ENCODE results near the gene WRAP73. TPM values are rescaled to one million over a fixed set of nuclear protein-coding genes. Genes with fewer than 3 reads are reported as not detected.

Gene WRAP73
- polyA plus RNA-seq, 3 donors: 26.1 to 64.9 (median 33.2) TPM

- intact Hi-C loops (cut with micrococcal nuclease): loop anchor here in 1 of 2 donors (10.0 kb wide), 1 partner anchor 155 kb away; no protein-coding TSS in a partner anchor
- Mint-ChIP-seq H3K4me1 (peaks cover 21% of the 10 kb centered on the region), H3K27ac (no peak overlapping the region), H3K4me3 (no peak overlapping the region), H3K36me3 (no peaks in the 10 kb centered on the region), H3K9me3 (no peaks in the 10 kb centered on the region), H3K27me3 (ENCODE audit: low read depth in 3 of 3) (peaks cover 7 to 13% (median 8%) of the 10 kb centered on the region in 3 donors)
- no peak overlapping the region for H3K9ac ChIP-seq (ENCODE audit: insufficient read depth, low read length, poor library complexity, severe bottlenecking)
- no peaks in the 10 kb centered on the region for H3K9me3 ChIP-seq (replicated peaks in 1 of 2; ENCODE audit: control insufficient read depth in 1 of 2, insufficient read depth in 1 of 2, low read length in 2 of 2)
- no peak overlapping the region for H3K27ac ChIP-seq (ENCODE audit: low read depth in 1 of 2, low read length in 2 of 2)
- H3K4me1 ChIP-seq (ENCODE audit: control insufficient read depth in 1 of 2, insufficient read depth in 2 of 2, low read length in 2 of 2): peaks cover 20% of the 10 kb centered on the region in 2 donors
- no peak overlapping the region for H2AFZ ChIP-seq (ENCODE audit: insufficient read depth, low read depth, low read length, poor library complexity, severe bottlenecking)
- no peaks in the 10 kb centered on the region for H4K20me1 ChIP-seq (ENCODE audit: insufficient read depth, low read length)
- no peak overlapping the region for H3K4me3 ChIP-seq (replicated peaks in 1 of 3; ENCODE audit: low read depth in 2 of 3, low read length in 3 of 3)
- H3K27me3 ChIP-seq (ENCODE audit: control insufficient read depth in 2 of 2, insufficient read depth in 2 of 2, low read length in 2 of 2): no peaks in the 10 kb centered on the region
- DNase-seq: no peak
- H3K79me2 ChIP-seq (ENCODE audit: insufficient read depth, low read length): no peaks in the 10 kb centered on the region
- H3K36me3 ChIP-seq (replicated peaks in 1 of 2; ENCODE audit: control insufficient read depth in 1 of 2, insufficient read depth in 2 of 2, low read length in 2 of 2): no peaks in the 10 kb centered on the region
- no peak for TF ChIP-seq CTCF (IDR thresholded peaks at IDR 0.05)
- 73% methylated on average over 15 of the region's 15 CpGs for WGBS (ENCODE audit: insufficient coverage)
- no peak overlapping the region for H3K4me2 ChIP-seq (replicated peaks; ENCODE audit: extremely low read depth, low read length, poor library complexity, severe bottlenecking)
These were observed 50.1 kb downstream of the WRAP73 start for GRCh38 chr1:3599816-3600215.

GRCh38 chr1:3599286-3599811 is 50.6 kb downstream of the WRAP73 start:
- no peak overlapping the region for H3K9ac ChIP-seq (ENCODE audit: insufficient read depth, low read length, poor library complexity, severe bottlenecking)
- H3K4me2 ChIP-seq (replicated peaks; ENCODE audit: extremely low read depth, low read length, poor library complexity, severe bottlenecking): no peak overlapping the region
- WGBS (ENCODE audit: insufficient coverage): 78% methylated on average over 16 of the region's 16 CpGs
- H3K27me3 Mint-ChIP-seq (ENCODE audit: low read depth in 3 of 3): peaks cover 7 to 13% (median 8%) of the 10 kb centered on the region in 3 donors
- no peak overlapping the region for H3K4me3 Mint-ChIP-seq
- H3K27ac Mint-ChIP-seq: no peak overlapping the region
- intact Hi-C loops (cut with micrococcal nuclease): loop anchor here in 1 of 2 donors (10.0 kb wide), 1 partner anchor 155 kb away; no protein-coding TSS in a partner anchor
- no peak overlapping the region for H2AFZ ChIP-seq (ENCODE audit: insufficient read depth, low read depth, low read length, poor library complexity, severe bottlenecking)
- H3K79me2 ChIP-seq (ENCODE audit: insufficient read depth, low read length): no peaks in the 10 kb centered on the region
- no peaks in the 10 kb centered on the region for H3K36me3 Mint-ChIP-seq
- no peak overlapping the region for H3K4me3 ChIP-seq (replicated peaks in 1 of 3; ENCODE audit: low read depth in 2 of 3, low read length in 3 of 3)
- H4K20me1 ChIP-seq (ENCODE audit: insufficient read depth, low read length): no peaks in the 10 kb centered on the region
- no peaks in the 10 kb centered on the region for H3K9me3 Mint-ChIP-seq
- H3K4me1 ChIP-seq (ENCODE audit: control insufficient read depth in 1 of 2, insufficient read depth in 2 of 2, low read length in 2 of 2): peaks cover 20% of the 10 kb centered on the region in 2 donors
- no peak for DNase-seq
- TF ChIP-seq CTCF (IDR thresholded peaks at IDR 0.05): no peak
- no peak overlapping the region for H3K27ac ChIP-seq (ENCODE audit: low read depth in 1 of 2, low read length in 2 of 2)
- H3K9me3 ChIP-seq (replicated peaks in 1 of 2; ENCODE audit: control insufficient read depth in 1 of 2, insufficient read depth in 1 of 2, low read length in 2 of 2): no peaks in the 10 kb centered on the region
- peaks cover 21% of the 10 kb centered on the region for H3K4me1 Mint-ChIP-seq
- H3K27me3 ChIP-seq (ENCODE audit: control insufficient read depth in 2 of 2, insufficient read depth in 2 of 2, low read length in 2 of 2): no peaks in the 10 kb centered on the region
- H3K36me3 ChIP-seq (replicated peaks in 1 of 2; ENCODE audit: control insufficient read depth in 1 of 2, insufficient read depth in 2 of 2, low read length in 2 of 2): no peaks in the 10 kb centered on the region

All from CD14-positive monocyte (primary cell).